ENCODE data around the gene PLA2G12A.

GRCh38 chr4:109682875-109683274 lies 47.0 kb downstream of the PLA2G12A start:
- no peak for TF ChIP-seq CTCF (IDR thresholded peaks at IDR 0.05)
- TF ChIP-seq POLR2A (IDR thresholded peaks at IDR 0.05), result no peak

Measured in gastroesophageal sphincter (tissue), 3 donors.